Tibial nerve (tissue), 4 donors: ENCODE measurements around the gene TUBGCP6.

ENCODE experiments used
- EP300 ChIP-seq, 2 donors: sonication (generic); formaldehyde crosslinking; IDR thresholded peaks; one replicate each; pipeline ENCODE4 v1.6.1; 2017; ENCODE audit warnings: antibody characterized with exemption in 2 of 2, mild to moderate bottlenecking in 1 of 2
- POLR2A ChIP-seq, 2 donors: fragments of 450-650 bp; IDR thresholded peaks; one replicate each; pipeline ENCODE4 v1.6.1; 2017; ENCODE audit warnings: antibody characterized with exemption in 2 of 2, mild to moderate bottlenecking in 2 of 2, moderate library complexity in 2 of 2
- TF ChIP-seq, protein P1 (sequence below), 5 experiments: fragments of 200-600 bp in 3 of 5; fragments of 450-650 bp in 2 of 5; sonication (generic) in 3 of 5; IDR thresholded peaks; one replicate each; pipeline ENCODE4 v1.5.1; 2016 to 2019; ENCODE audit warnings: antibody characterized with exemption in 5 of 5, mild to moderate bottlenecking in 3 of 5, moderate library complexity in 2 of 5

DNA sequence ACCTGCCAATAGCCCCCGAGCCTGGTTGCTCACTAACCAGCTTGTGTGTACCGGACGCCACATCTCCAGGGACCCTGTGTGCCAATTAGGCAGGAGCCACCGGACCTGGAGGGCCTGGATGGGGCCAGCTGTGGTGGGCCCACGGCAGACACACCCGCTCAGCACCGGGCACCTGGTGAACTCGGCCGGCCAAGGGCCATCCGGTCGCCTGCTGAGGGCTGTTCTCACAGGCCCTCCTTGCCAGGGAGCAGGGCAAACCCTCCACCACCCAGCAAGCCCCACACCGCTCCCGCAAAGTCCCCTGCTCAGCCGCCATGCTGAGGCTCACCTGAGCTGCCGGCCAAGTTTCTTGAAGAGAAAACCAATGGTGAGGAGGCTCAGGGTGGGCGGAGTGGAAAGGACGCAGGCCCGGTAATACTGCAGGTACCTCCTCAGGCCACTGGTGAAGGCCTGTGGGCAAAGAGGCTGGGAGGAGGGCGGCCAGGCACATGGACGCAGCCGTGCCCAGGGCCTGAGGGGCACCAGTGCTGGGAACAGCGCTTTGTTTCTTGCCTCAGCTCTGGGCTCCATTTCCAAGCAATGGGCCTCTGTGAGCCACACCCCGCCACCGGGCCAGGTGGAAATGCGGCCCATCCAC lies 17.1 kb downstream of the TUBGCP6 start:
- TF ChIP-seq EP300 (IDR thresholded peaks at IDR 0.05) (no peak), POLR2A (IDR thresholded peaks at IDR 0.05) (no peak)
- TF ChIP-seq, protein P1, sequence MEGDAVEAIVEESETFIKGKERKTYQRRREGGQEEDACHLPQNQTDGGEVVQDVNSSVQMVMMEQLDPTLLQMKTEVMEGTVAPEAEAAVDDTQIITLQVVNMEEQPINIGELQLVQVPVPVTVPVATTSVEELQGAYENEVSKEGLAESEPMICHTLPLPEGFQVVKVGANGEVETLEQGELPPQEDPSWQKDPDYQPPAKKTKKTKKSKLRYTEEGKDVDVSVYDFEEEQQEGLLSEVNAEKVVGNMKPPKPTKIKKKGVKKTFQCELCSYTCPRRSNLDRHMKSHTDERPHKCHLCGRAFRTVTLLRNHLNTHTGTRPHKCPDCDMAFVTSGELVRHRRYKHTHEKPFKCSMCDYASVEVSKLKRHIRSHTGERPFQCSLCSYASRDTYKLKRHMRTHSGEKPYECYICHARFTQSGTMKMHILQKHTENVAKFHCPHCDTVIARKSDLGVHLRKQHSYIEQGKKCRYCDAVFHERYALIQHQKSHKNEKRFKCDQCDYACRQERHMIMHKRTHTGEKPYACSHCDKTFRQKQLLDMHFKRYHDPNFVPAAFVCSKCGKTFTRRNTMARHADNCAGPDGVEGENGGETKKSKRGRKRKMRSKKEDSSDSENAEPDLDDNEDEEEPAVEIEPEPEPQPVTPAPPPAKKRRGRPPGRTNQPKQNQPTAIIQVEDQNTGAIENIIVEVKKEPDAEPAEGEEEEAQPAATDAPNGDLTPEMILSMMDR (IDR thresholded peaks at IDR 0.05) = no peak
